HUES64 (cell line): ENCODE results near the gene ATF5.
"Not testable (repeated sequence)": the region's sequence is repeated elsewhere in the genome, so short reads cannot be mapped to it uniquely, and the experiment has no call there.

ENCODE experiments used
- H3K27ac ChIP-seq: 2 replicates; pipeline ENCODE4 v1.7.0; 2013; ENCODE audit warnings: low read depth, low read length, inconsistent platforms
- H3K27me3 ChIP-seq: 2 replicates; pipeline ENCODE4 v1.6.1; 2013; ENCODE audit warnings: mild to moderate bottlenecking, low read length; ENCODE audit not compliant: insufficient read depth
- H3K36me3 ChIP-seq: 2 replicates; pipeline ENCODE4 v1.6.1; 2013; ENCODE audit warnings: mild to moderate bottlenecking, low read length; ENCODE audit not compliant: insufficient read depth
- H3K4me1 ChIP-seq: 2 replicates; pipeline ENCODE4 v1.6.1; 2013; ENCODE audit warnings: mild to moderate bottlenecking, low read length, moderate library complexity; ENCODE audit not compliant: insufficient read depth
- H3K4me3 ChIP-seq: 2 replicates; pipeline ENCODE4 v1.5.1; 2013; ENCODE audit warnings: mild to moderate bottlenecking, low read length, moderate library complexity
- H3K9ac ChIP-seq: 2 replicates; pipeline ENCODE4 v1.6.1; 2013; ENCODE audit warnings: mild to moderate bottlenecking, low read depth, low read length
- H3K9me3 ChIP-seq: 2 replicates; pipeline ENCODE4 v1.6.1; 2013; ENCODE audit warnings: low read depth, low read length; ENCODE audit not compliant: insufficient read depth
- WGBS: fragments of 150-250, 120-280 bp; methylation state at CpG from one replicate; pipeline ENCODE4 v1.1.7; 2013; ENCODE audit warnings: missing lambda C conversion rate; 5-methylcytosine and 5-hydroxymethylcytosine counted together

The ATF5 gene

GRCh38 chr19:49969355-49969754 lies 40.4 kb downstream of the ATF5 start:
- not testable (repeated sequence) for H3K36me3 ChIP-seq, H3K9ac ChIP-seq, H3K27me3 ChIP-seq, H3K27ac ChIP-seq, H3K9me3 ChIP-seq, H3K4me3 ChIP-seq, H3K4me1 ChIP-seq
- no CpG with 5 or more reads among the region's 9 CpGs for WGBS

DNA sequence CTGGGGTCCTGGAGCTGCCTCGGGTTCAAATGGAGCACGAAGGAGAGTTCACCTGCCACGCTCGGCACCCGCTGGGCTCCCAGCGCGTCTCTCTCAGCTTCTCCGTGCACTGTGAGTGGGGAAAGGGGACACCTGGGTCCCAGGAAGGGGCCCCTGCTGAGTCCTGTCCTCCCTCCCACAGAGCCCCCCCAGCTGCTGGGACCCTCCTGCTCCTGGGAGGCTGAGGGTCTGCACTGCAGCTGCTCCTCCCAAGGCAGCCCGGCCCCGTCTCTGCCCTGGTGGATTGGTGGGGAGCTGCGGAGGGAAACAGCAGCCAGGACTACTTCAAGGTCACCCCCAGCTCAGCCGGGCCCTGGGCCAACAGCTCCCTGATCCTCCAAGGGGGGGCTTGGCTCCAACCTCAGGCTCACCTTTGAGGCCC lies 43.0 kb downstream of the ATF5 start:
- no peaks in the 10 kb centered on the region for H3K4me1 ChIP-seq
- H3K27ac ChIP-seq = no peak overlapping the region
- no peaks in the 10 kb centered on the region for H3K27me3 ChIP-seq
- H3K9ac ChIP-seq = no peak overlapping the region
- WGBS = 86% methylated on average over 12 of the region's 12 CpGs
- no peak overlapping the region for H3K4me3 ChIP-seq
- no peaks in the 10 kb centered on the region for H3K9me3 ChIP-seq
- H3K36me3 ChIP-seq = no peaks in the 10 kb centered on the region

DNA sequence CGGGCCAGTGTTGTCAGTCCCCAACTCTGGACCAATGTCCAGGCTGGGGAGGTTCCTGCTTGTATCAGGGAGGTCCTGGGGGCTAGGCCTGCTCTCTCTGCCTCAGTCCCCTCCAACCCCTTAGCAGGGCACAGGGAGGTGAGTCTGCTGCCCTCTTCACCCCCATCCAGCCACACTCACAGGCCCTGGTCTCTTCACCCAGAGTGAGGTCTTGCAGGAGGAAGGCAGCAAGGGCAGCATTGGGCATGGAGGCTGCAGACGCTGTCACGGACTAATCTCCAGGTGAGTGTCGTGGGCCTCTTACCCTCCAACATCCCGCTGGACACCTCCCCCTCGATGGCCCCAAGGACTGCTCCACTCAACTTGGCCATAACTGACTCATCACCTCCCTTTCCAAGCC lies 43.8 kb downstream of the ATF5 start:
- no peak overlapping the region for H3K27ac ChIP-seq
- no peaks in the 10 kb centered on the region for H3K27me3 ChIP-seq
- H3K4me1 ChIP-seq = no peaks in the 10 kb centered on the region
- H3K9ac ChIP-seq = no peak overlapping the region
- H3K9me3 ChIP-seq = no peaks in the 10 kb centered on the region
- no peaks in the 10 kb centered on the region for H3K36me3 ChIP-seq
- 90% methylated on average over 6 of the region's 6 CpGs for WGBS
- no peak overlapping the region for H3K4me3 ChIP-seq

DNA sequence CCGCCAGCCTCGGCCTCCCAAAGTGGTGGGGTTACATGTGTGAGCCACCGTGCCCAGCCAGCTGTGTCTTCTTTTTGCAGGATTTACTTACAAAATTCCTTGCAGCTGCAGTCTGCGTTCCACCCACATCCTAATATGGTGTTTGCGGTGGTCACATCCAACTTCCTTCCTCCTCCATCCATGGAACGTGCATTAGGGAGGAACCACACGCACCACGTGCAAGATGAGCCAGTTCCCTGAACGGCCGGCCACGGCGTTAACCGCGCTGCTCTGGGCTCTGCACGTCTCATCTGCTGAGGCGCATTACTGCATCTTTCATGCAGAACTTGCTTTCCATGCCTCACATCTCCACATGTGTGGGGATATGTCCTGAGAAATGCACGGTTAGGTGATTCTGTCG lies 45.0 kb downstream of the ATF5 start:
- no peaks in the 10 kb centered on the region for H3K27me3 ChIP-seq
- no peak overlapping the region for H3K27ac ChIP-seq
- H3K4me1 ChIP-seq = no peaks in the 10 kb centered on the region
- no peaks in the 10 kb centered on the region for H3K36me3 ChIP-seq
- 93% methylated on average over 18 of the region's 18 CpGs for WGBS
- H3K9ac ChIP-seq = no peak overlapping the region
- H3K9me3 ChIP-seq = no peaks in the 10 kb centered on the region
- no peak overlapping the region for H3K4me3 ChIP-seq

- no peak overlapping the region for H3K4me3 ChIP-seq
- no peaks in the 10 kb centered on the region for H3K4me1 ChIP-seq
- no peaks in the 10 kb centered on the region for H3K27me3 ChIP-seq
- WGBS = 89% methylated on average over 7 of the region's 7 CpGs
- H3K9ac ChIP-seq = no peak overlapping the region
- H3K27ac ChIP-seq = no peak overlapping the region
- H3K9me3 ChIP-seq = no peaks in the 10 kb centered on the region
- no peaks in the 10 kb centered on the region for H3K36me3 ChIP-seq
Measured at GRCh38 chr19:49975051-49975450, 46.0 kb downstream of the ATF5 start.

- H3K27ac ChIP-seq = no peak overlapping the region
- no peaks in the 10 kb centered on the region for H3K4me1 ChIP-seq
- no peak overlapping the region for H3K9ac ChIP-seq
- no peak overlapping the region for H3K4me3 ChIP-seq
- H3K36me3 ChIP-seq = 0 out of 2 replicates have a peak, but pooled peaks cover 2% of the 10 kb centered on the region
- H3K27me3 ChIP-seq = no peaks in the 10 kb centered on the region
- 89% methylated on average over 3 of the region's 3 CpGs for WGBS
- no peaks in the 10 kb centered on the region for H3K9me3 ChIP-seq
Measured at GRCh38 chr19:49976496-49976895, 47.5 kb downstream of the ATF5 start.

GRCh38 chr19:49977076-49977475 lies 48.1 kb downstream of the ATF5 start:
- Histone ChIP-seq H3K4me3 (no peak overlapping the region), H3K27me3 (no peaks in the 10 kb centered on the region), H3K9ac (no peak overlapping the region), H3K4me1 (no peaks in the 10 kb centered on the region), H3K27ac (no peak overlapping the region), H3K36me3 (0 out of 2 replicates have a peak, but pooled peaks cover 5% of the 10 kb centered on the region), H3K9me3 (no peaks in the 10 kb centered on the region)
- 91% methylated on average over 13 of the region's 13 CpGs for WGBS

GRCh38 chr19:49977881-49978280 lies 48.9 kb downstream of the ATF5 start:
- H3K36me3 ChIP-seq = 0 out of 2 replicates have a peak, but pooled peaks cover 5% of the 10 kb centered on the region
- H3K4me1 ChIP-seq = no peaks in the 10 kb centered on the region
- H3K27ac ChIP-seq = no peak overlapping the region
- H3K4me3 ChIP-seq = no peak overlapping the region
- no peaks in the 10 kb centered on the region for H3K27me3 ChIP-seq
- 93% methylated on average over 18 of the region's 18 CpGs for WGBS
- H3K9ac ChIP-seq = no peak overlapping the region
- no peaks in the 10 kb centered on the region for H3K9me3 ChIP-seq

GRCh38 chr19:49978324-49978723 lies 49.3 kb downstream of the ATF5 start:
- no peak overlapping the region for H3K9ac ChIP-seq
- 92% methylated on average over 11 of the region's 11 CpGs for WGBS
- H3K36me3 ChIP-seq = 0 out of 2 replicates have a peak, but pooled peaks cover 5% of the 10 kb centered on the region
- H3K4me3 ChIP-seq = no peak overlapping the region
- H3K27ac ChIP-seq = no peak overlapping the region
- no peaks in the 10 kb centered on the region for H3K4me1 ChIP-seq
- no peaks in the 10 kb centered on the region for H3K27me3 ChIP-seq
- H3K9me3 ChIP-seq = no peaks in the 10 kb centered on the region

DNA sequence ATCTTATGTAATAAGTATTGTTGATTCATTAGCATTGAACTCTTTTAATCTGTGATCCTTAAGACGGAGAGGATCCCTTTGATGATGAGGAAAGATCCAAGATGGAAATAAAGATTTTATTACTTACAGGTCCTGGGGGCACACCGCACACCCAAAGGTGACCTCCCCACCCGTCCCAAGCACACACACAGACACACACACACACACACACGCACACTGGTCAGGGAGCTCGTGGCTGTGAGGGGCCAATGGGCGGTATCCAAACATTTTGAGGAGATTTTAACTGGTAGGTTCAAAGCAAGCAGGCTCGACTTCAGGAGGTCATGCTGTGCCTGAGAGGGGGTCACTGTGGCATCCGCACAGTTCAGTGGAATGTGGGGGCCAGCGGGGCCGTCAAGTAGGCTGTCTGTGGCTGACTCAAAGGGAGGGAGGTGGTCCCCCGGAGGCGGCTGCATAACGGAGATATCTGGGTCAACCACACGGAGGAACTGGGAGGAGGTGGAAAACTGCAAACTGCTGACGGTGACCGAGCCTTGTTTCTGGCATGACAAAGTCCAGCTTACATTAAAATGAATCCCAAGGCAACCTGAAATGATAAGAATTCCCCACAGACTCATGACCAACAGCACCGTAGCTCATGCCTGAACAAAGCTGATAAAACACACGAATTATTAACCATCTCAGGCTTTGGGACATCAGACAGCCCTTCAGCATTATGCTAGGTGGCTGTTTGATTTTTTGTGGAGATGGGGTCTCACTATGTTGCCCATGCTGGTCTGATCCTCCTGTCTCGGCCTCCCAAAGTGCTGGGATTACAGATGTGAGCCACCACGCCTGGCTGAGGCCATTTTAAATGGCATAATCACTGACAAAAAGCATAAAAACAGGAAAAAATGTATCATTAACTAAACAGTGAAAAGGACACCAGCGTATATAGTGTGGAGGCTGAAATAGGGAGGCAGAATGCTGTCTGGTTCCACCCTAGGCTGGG lies 52.9 kb downstream of the ATF5 start:
- Histone ChIP-seq H3K27ac (no peak overlapping the region), H3K4me3 (no peak overlapping the region), H3K9me3 (no peaks in the 10 kb centered on the region), H3K27me3 (no peaks in the 10 kb centered on the region), H3K9ac (no peak overlapping the region), H3K36me3 (0 out of 2 replicates have a peak, but pooled peaks cover 5% of the 10 kb centered on the region), H3K4me1 (no peaks in the 10 kb centered on the region)
- WGBS = 86% methylated on average over 20 of the region's 21 CpGs
